HG03457 (cell line): ENCODE measurements around the gene MDFI.

Experiments used
- ATAC-seq: cut with Tn5 transposase; IDR thresholded peaks from one replicate; pipeline ENCODE4 v1.9.1; 2021; ENCODE audit warnings: moderate number of reproducible peaks; ENCODE audit not compliant: unreplicated experiment

The MDFI gene

GRCh38 chr6:41648070-41648585, 9.9 kb downstream of the MDFI start:
- ATAC-seq = no peak

DNA sequence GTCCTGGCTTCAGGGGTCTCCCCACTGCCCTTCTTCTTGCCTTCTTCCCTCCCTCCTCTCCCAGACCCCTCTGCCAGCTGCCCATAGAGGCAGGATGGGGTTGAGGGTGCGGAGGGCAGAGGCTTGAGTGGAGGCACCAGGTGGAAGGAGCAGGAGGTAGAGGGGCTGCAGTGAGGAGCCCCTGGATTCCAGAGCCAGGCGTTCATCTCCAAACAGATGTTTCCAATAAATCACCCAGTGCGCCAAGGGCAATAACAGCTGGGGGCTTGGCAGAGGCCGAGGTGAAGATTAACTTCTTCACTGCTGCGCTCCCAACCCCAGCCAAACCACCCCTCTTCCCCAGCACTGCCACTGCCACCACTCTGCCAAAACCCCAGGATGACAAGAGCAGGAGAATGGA, 10.7 kb downstream of the MDFI start:
- ATAC-seq = no peak

DNA sequence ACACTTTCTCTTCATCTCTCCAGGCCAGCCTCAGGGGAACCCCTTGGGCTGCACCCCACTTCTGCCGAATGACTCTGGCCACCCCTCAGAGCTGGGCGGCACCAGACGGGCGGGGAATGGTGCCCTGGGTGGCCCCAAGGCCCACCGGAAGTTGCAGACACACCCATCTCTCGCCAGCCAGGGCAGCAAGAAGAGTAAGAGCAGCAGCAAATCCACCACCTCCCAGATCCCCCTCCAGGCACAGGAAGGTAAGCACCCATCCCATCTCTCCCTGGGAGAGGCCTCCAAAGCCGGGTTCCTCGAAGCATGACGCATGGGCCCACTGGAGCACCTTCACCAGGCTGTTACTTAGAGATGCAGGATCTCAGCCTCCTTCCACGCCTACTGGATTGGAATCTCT, 11.3 kb downstream of the MDFI start:
- ATAC-seq = no peak

- no peak for ATAC-seq
Measured at GRCh38 chr6:41650120-41650519, 11.9 kb downstream of the MDFI start.

GRCh38 chr6:41651246-41651961, 13.1 kb downstream of the MDFI start:
- no peak for ATAC-seq

GRCh38 chr6:41651962-41652657, 13.8 kb downstream of the MDFI start:
- no peak for ATAC-seq

- no peak for ATAC-seq
Measured at GRCh38 chr6:41652866-41653652, 14.8 kb downstream of the MDFI start.

- no peak for ATAC-seq
Measured at GRCh38 chr6:41653691-41654090, 15.4 kb downstream of the MDFI start.

DNA sequence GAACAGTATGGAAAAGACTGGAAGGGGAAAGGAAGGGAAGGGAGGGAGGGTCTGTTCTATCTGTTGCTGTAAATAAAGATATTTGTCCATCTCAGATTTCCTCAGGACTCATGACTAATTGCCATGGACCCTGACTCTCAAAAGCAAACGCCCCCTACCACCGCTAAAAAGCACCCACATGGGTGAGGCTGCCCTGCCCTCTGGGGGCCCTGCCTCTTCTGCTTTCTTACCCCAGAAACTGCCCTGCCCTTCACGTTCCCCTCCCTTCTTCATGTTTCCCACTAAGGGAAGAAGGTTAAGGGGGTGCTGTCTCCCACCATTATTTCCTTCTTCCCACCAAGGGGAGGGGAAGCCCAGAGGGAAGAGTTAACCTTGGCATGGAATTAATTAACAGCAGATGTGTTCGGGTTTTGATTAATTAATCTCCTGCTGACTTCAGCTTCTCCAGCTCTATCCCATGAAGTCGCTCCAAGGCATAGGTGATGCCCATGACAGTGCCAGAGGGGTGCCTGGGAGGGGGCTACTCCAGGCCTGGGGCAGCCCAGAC, 16.0 kb downstream of the MDFI start:
- no peak for ATAC-seq

GRCh38 chr6:41654698-41655151, 16.5 kb downstream of the MDFI start:
- no peak for ATAC-seq

- ATAC-seq = no peak
Measured at GRCh38 chr6:41655176-41655575, 16.9 kb downstream of the MDFI start.

DNA sequence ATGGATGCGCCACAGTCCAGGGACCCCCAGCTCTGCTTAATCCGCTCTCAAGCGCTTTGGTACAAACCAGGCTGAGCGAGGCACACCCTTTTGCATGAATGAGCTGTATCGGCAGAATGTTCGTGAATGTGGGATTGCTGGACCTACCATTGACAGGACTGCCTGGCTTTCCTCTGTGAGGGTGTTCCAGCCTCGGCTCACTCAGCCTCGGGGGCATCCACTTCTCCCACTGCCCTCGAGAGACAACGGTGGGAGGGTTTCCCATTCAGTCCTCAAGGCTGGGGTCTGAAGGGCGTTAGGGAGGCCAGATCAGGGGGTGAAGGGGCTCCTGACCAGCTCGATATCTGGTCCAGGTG, 17.4 kb downstream of the MDFI start:
- ATAC-seq = no peak

DNA sequence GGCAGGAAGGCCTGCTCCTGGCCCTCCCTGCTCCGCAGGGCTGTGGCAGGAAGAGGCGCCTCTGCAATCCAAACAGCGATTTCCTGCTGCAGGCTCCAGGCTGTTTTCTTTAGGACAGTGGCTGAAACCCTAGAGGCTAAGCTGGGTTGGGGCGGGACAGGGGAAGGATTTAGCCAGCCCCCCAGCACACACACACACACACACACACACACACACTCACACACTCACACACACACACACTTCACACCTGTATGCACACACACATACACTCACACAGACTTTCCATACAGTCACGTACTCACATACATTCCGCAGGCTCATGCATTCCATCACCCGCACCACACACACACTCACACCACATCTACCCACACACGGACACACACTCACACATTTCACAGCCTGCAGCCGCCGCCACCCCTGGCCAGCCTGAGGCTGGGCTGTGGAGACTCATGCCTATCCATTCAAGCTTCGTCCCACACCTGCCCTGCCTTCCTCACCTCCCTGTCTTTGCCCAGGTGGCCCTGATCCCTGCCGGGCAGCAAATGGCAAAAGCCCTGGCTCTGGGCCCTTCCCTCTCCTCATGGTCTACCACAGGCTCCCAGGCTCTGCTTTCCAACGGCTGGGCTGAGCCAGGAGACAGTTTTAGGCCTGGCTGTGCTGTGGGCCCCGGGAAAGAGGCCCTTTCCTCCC, 17.9 kb downstream of the MDFI start:
- no peak for ATAC-seq

GRCh38 chr6:41657131-41658094, 19.1 kb downstream of the MDFI start:
- ATAC-seq = no peak

DNA sequence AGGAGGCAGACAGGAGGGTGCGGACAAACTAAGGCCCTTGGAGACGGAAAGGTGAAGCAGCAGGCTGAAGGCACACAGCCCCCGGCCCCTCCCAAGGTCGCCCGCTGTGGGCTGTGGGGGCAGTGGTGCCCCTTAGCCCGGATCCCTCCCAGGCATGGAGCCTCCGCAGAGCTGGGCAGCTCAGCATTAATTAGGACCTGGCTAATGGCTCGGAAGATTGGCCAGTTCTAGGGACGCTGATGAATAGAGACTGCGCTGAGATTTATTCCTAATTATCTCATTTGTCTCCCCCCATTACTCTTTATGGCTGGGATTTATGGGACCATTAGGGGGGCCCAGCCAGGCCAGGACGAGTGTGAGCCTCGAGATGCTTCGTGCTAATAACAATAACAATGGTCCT, 20.4 kb downstream of the MDFI start:
- no peak for ATAC-seq

DNA sequence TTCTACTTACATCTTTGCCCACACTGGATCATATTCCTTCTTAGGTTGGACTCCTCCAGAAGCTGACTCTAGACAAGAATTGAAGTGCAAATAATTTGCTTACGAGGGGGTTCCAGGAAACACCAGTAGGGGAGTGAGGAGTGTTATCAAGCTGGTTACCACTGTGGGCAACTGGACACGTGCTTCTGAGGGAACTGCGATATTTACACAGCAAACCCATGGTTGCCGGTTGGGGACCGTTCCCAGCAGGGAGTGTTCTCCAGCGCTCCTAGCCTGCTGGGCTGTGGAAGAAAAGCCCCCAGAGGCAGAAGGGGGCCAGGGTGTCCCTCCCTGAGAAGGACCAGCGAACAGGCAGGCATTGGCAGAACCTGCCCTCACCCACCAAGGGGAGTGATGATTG, 21.7 kb downstream of the MDFI start:
- ATAC-seq = no peak

- no peak for ATAC-seq
Measured at GRCh38 chr6:41663568-41663967, 25.3 kb downstream of the MDFI start.

DNA sequence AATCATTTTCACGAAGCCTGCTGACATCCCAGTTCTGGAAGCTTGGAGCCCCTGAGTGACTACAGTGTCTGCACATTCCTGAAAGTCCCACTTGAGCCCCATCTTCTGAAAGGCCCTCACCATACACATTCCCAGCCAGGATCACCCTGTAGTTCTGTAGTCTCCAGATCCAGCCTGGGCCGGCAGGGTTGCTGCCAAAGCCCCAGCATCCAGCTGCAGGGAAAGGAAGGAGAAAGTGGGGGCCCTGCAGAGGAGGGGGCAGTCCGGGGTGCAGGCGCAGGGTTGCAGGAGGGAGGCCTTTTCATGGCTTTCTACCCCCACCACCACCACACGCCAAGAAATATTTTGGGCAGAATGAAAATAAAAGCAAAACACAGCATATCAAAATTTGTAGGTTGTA, 26.0 kb downstream of the MDFI start:
- no peak for ATAC-seq

- ATAC-seq = no peak
Measured at GRCh38 chr6:41667195-41667594, 28.9 kb downstream of the MDFI start.

- ATAC-seq = no peak
Measured at GRCh38 chr6:41668968-41669367, 30.7 kb downstream of the MDFI start.
